ENCODE data around the gene DIAPH2. TPM values are rescaled to one million over a fixed set of nuclear protein-coding genes. Genes with fewer than 3 reads are reported as not detected.

Gene DIAPH2
- total RNA-seq, 1 experiment from 2014 or later: 10.4 TPM

GRCh38 chrX:97471071-97471470 is 786.4 kb downstream of the DIAPH2 start:
- no peak for TF ChIP-seq EZH2 (IDR thresholded peaks at IDR 0.05; ENCODE audit: borderline replicate concordance, low read depth, low read length, poor library complexity, severe bottlenecking)
- no peak for TF ChIP-seq CTCF (conservative IDR thresholded peaks at IDR 0.05; ENCODE audit: low read depth, low read length)
- CTCF ChIA-PET: no interaction called here
- POLR2A ChIA-PET (ENCODE audit: low non-redundant PET): no interaction called here

DNA sequence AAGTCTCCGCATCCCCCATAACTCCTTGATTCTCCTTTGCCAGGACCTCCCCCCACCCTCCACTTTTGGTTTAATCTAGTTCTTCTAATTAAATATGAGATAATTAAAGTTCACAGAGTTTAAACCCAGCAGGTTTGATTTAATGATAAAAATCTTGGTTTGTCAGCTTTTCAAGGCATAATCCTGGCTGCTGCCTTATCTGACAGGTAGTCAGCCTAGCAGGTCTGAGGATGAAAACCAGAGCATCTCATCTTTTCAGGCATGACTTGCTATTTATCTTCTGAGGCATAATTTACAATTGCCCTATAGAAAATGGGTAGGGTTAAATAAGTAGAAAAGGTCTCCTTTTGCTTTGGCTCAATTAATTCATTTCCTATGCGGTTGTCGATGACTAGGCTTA is 790.3 kb downstream of the DIAPH2 start:
- Histone ChIP-seq H3K4me1 (ENCODE audit: insufficient read depth, low read length, poor library complexity, severe bottlenecking) (no peaks in the 10 kb centered on the region), H3K4me3 (ENCODE audit: low read depth, low read length, poor library complexity, severe bottlenecking) (no peak overlapping the region), H3K36me3 (ENCODE audit: insufficient read depth, low read length, poor library complexity, severe bottlenecking) (no peaks in the 10 kb centered on the region), H3K27me3 (replicated peaks; ENCODE audit: insufficient read depth, low read depth, low read length, poor library complexity) (no peaks in the 10 kb centered on the region), H3K27ac (ENCODE audit: low read depth, low read length, poor library complexity, severe bottlenecking) (no peak overlapping the region), H3K9me3 (ENCODE audit: low read depth, low read length, poor library complexity, severe bottlenecking) (no peaks in the 10 kb centered on the region)
- ChIA-PET POLR2A (ENCODE audit: low non-redundant PET) (no interaction called here), CTCF (no interaction called here)
- DNase-seq (ENCODE audit: low spot score): no peak
- BruUV-seq (replicated peaks): no TSS peak
- TF ChIP-seq EZH2 (IDR thresholded peaks at IDR 0.05; ENCODE audit: borderline replicate concordance, low read depth, low read length, poor library complexity, severe bottlenecking) (no peak), CTCF (conservative IDR thresholded peaks at IDR 0.05; ENCODE audit: low read depth, low read length) (no peak)
- intact Hi-C loops (cut with micrococcal nuclease; ENCODE audit: unreplicated experiment): no loop called here

More at GRCh38 chrX:97471071-97471470, 786.4 kb downstream of the DIAPH2 start:
- Histone ChIP-seq H3K36me3 (ENCODE audit: insufficient read depth, low read length, poor library complexity, severe bottlenecking) (no peaks in the 10 kb centered on the region), H3K27ac (ENCODE audit: low read depth, low read length, poor library complexity, severe bottlenecking) (no peak overlapping the region), H3K4me1 (ENCODE audit: insufficient read depth, low read length, poor library complexity, severe bottlenecking) (no peaks in the 10 kb centered on the region), H3K4me3 (ENCODE audit: low read depth, low read length, poor library complexity, severe bottlenecking) (no peak overlapping the region), H3K27me3 (replicated peaks; ENCODE audit: insufficient read depth, low read depth, low read length, poor library complexity) (no peaks in the 10 kb centered on the region), H3K9me3 (ENCODE audit: low read depth, low read length, poor library complexity, severe bottlenecking) (no peaks in the 10 kb centered on the region)
- no peak for DNase-seq (ENCODE audit: low spot score)
- intact Hi-C loops (cut with micrococcal nuclease; ENCODE audit: unreplicated experiment): no loop called here
- no TSS peak for BruUV-seq (replicated peaks)

DNA sequence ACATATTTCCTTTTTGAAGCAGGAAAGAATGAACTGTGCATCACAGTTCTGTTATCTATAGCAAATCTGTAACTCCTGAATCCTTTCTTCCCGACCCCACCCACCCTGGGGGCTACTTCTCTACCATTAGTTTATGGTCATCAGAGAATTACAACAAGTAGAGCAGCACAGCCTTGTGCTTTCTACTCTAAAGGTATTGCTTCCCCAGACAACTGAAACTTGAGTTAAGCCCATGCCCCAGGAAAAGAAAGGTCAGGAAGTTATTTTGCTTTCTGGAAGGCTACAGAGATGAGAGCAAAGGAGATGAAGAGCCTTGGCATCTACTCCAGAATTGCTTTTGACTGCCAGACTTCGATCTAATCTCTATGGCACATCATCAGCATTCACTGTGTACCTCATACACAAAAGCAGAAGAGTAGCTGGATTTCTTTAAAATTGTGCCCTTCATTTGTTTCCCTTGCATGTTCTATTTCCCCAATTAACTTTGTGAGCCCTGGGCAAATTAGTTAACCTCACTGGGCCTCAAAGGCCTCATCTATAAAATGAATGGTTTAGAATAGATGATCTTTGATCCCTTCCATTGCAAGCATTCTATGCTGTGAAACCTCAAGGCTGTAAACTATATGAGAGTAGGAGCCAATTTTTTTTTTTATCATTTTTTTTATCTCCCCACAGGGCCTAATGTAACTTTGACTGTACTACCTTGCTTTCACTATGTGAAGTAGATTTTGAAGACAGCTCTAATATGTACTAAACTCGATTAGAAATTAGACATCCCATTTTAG is 794.7 kb downstream of the DIAPH2 start:
- POLR2A ChIA-PET (ENCODE audit: low non-redundant PET): no interaction called here
- BruUV-seq (replicated peaks): no TSS peak

More for the DNA sequence above, 794.7 kb downstream of the DIAPH2 start:
- DNase-seq (ENCODE audit: low spot score): no peak
- Histone ChIP-seq H3K27me3 (replicated peaks; ENCODE audit: insufficient read depth, low read depth, low read length, poor library complexity) (no peaks in the 10 kb centered on the region), H3K4me1 (ENCODE audit: insufficient read depth, low read length, poor library complexity, severe bottlenecking) (no peaks in the 10 kb centered on the region), H3K36me3 (ENCODE audit: insufficient read depth, low read length, poor library complexity, severe bottlenecking) (no peaks in the 10 kb centered on the region), H3K9me3 (ENCODE audit: low read depth, low read length, poor library complexity, severe bottlenecking) (no peaks in the 10 kb centered on the region), H3K4me3 (ENCODE audit: low read depth, low read length, poor library complexity, severe bottlenecking) (no peak overlapping the region), H3K27ac (ENCODE audit: low read depth, low read length, poor library complexity, severe bottlenecking) (no peak overlapping the region)
- no peak for TF ChIP-seq CTCF (conservative IDR thresholded peaks at IDR 0.05; ENCODE audit: low read depth, low read length)
- no peak for TF ChIP-seq EZH2 (IDR thresholded peaks at IDR 0.05; ENCODE audit: borderline replicate concordance, low read depth, low read length, poor library complexity, severe bottlenecking)
- CTCF ChIA-PET: no interaction called here
- intact Hi-C loops (cut with micrococcal nuclease; ENCODE audit: unreplicated experiment): no loop called here
